Measurements from ENCODE around the gene SPSB4.

SPSB4 gene

GRCh38 chr3:141108039-141108438 is 56.9 kb downstream of the SPSB4 start:
- H3K9me3 ChIP-seq (ENCODE audit: insufficient read depth, low read length): no peaks in the 10 kb centered on the region
- H3K27ac ChIP-seq (ENCODE audit: low read depth, low read length): no peak overlapping the region
- no peaks in the 10 kb centered on the region for H3K79me2 ChIP-seq (ENCODE audit: insufficient read depth, low read length)
- TF ChIP-seq CTCF (IDR thresholded peaks at IDR 0.05; ENCODE audit: insufficient read depth, low read length, poor library complexity, severe bottlenecking): no peak
- H3K4me3 ChIP-seq (ENCODE audit: insufficient read depth, low read length, poor library complexity, severe bottlenecking): no peak overlapping the region
- no peaks in the 10 kb centered on the region for H3K27me3 ChIP-seq (ENCODE audit: low read length)
- H4K20me1 ChIP-seq (ENCODE audit: low read depth, low read length): no peaks in the 10 kb centered on the region
- H3K36me3 ChIP-seq (ENCODE audit: low read length): no peaks in the 10 kb centered on the region
- no peak overlapping the region for H3K4me2 ChIP-seq (ENCODE audit: low read depth, low read length, poor library complexity, severe bottlenecking)
- no peak overlapping the region for H3K9ac ChIP-seq (ENCODE audit: low read length)
- no peaks in the 10 kb centered on the region for H3F3A ChIP-seq (ENCODE audit: insufficient read depth)
- H2AFZ ChIP-seq (ENCODE audit: low read depth, low read length, severe bottlenecking): no peak overlapping the region
- no peaks in the 10 kb centered on the region for H3K9me2 ChIP-seq (replicated peaks; ENCODE audit: insufficient read depth, low read length)

DNA sequence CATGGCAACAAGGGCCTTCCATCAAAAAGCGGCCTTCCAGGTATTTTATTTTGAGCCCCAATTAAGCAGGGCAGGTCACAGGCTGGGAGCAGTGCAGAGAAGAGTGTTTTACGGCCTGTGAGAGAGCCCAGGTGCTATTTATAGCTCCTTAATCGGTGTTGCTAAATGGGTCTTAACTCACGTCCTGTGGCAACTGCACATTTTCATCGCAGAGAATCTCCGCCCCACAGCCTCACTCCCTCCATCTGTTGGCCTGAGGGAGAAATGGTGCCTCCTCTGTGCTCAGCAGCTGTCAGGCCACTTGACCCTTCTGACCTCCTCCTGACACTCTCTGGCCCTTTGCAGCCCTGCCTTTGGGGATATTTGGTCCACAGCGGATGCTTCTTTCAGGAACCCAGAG is 58.6 kb downstream of the SPSB4 start:
- no peaks in the 10 kb centered on the region for H4K20me1 ChIP-seq (ENCODE audit: low read depth, low read length)
- H3K4me2 ChIP-seq (ENCODE audit: low read depth, low read length, poor library complexity, severe bottlenecking): no peak overlapping the region
- H3K9ac ChIP-seq (ENCODE audit: low read length): no peak overlapping the region
- no peak for TF ChIP-seq CTCF (IDR thresholded peaks at IDR 0.05; ENCODE audit: insufficient read depth, low read length, poor library complexity, severe bottlenecking)
- TF ChIP-seq EZH2phosphoT487 (conservative IDR thresholded peaks at IDR 0.05; ENCODE audit: low read length): no peak
- no peaks in the 10 kb centered on the region for H3K27me3 ChIP-seq (ENCODE audit: low read length)
- no peaks in the 10 kb centered on the region for H3K36me3 ChIP-seq (ENCODE audit: low read length)
- no peak overlapping the region for H3K27ac ChIP-seq (ENCODE audit: low read depth, low read length)
- no peaks in the 10 kb centered on the region for H3K9me3 ChIP-seq (ENCODE audit: insufficient read depth, low read length)
- no peak overlapping the region for H2AFZ ChIP-seq (ENCODE audit: low read depth, low read length, severe bottlenecking)
- H3K79me2 ChIP-seq (ENCODE audit: insufficient read depth, low read length): no peaks in the 10 kb centered on the region
- no peak overlapping the region for H3K4me3 ChIP-seq (ENCODE audit: insufficient read depth, low read length, poor library complexity, severe bottlenecking)
- no peaks in the 10 kb centered on the region for H3K9me2 ChIP-seq (replicated peaks; ENCODE audit: insufficient read depth, low read length)
- no peaks in the 10 kb centered on the region for H3F3A ChIP-seq (ENCODE audit: insufficient read depth)

DNA sequence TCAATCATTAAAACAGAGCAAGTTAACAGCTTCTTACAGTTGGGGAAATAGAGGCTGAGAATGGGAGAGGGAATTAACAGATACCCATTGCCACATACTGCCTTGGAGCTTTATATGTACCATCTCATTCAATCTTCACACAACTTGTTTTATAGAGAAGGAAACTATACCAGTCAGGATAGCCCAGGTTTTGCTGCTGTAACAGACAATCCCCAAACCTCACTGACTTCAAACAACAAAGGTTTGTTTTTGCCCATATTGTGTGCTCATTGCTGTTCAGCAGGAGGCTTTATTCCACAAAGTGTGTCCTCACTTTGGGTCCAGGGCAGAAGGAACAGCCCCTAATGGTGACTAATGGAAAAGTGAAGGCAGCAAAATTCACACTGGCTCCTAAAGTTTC is 59.2 kb downstream of the SPSB4 start:
- Histone ChIP-seq H3K9ac (ENCODE audit: low read length) (no peak overlapping the region), H3K4me3 (ENCODE audit: insufficient read depth, low read length, poor library complexity, severe bottlenecking) (no peak overlapping the region), H3K79me2 (ENCODE audit: insufficient read depth, low read length) (no peaks in the 10 kb centered on the region), H3K9me2 (replicated peaks; ENCODE audit: insufficient read depth, low read length) (no peaks in the 10 kb centered on the region), H3F3A (ENCODE audit: insufficient read depth) (no peaks in the 10 kb centered on the region), H3K9me3 (ENCODE audit: insufficient read depth, low read length) (no peaks in the 10 kb centered on the region), H2AFZ (ENCODE audit: low read depth, low read length, severe bottlenecking) (no peak overlapping the region), H3K27me3 (ENCODE audit: low read length) (no peaks in the 10 kb centered on the region), H4K20me1 (ENCODE audit: low read depth, low read length) (no peaks in the 10 kb centered on the region), H3K36me3 (ENCODE audit: low read length) (no peaks in the 10 kb centered on the region), H3K27ac (ENCODE audit: low read depth, low read length) (no peak overlapping the region), H3K4me2 (ENCODE audit: low read depth, low read length, poor library complexity, severe bottlenecking) (no peak overlapping the region)
- TF ChIP-seq EZH2phosphoT487 (conservative IDR thresholded peaks at IDR 0.05; ENCODE audit: low read length) (no peak), CTCF (IDR thresholded peaks at IDR 0.05; ENCODE audit: insufficient read depth, low read length, poor library complexity, severe bottlenecking) (no peak)
